ENCODE measurements around the gene SETD9.

Gene SETD9

GRCh38 chr5:56951126-56951945, 41.9 kb downstream of the SETD9 start:
- Mint-ChIP-seq H3K27ac (ENCODE audit: low read depth) (peak overlapping the region; percentile 78), H3K36me3 (ENCODE audit: insufficient read depth) (peaks cover 14% of the 10 kb centered on the region), H3K4me3 (peak overlapping the region; percentile 91), H3K27me3 (peaks cover 35% of the 10 kb centered on the region), H3K9me3 (no peaks in the 10 kb centered on the region), H3K4me1 (peaks cover 30% of the 10 kb centered on the region)
- ATAC-seq (replicated peaks; ENCODE audit: extremely low read depth, poor library complexity, severe bottlenecking) (peak; percentile 4), DNase-seq (ENCODE audit: low spot score in 2 of 2) (peak in 1 of 2 donors; percentile 14)

- peak; percentile 60 for DNase-seq (ENCODE audit: low spot score in 2 of 2)
Measured at GRCh38 chr5:56951946-56952691, 42.7 kb downstream of the SETD9 start, which contains the start of gene MIER3. MIER3 (minus strand) TSS chr5:56952123; CDS start chr5:56952102, 21 bp downstream.

GRCh38 chr5:56954262-56954661, 44.9 kb downstream of the SETD9 start:
- H3K9me3 Mint-ChIP-seq: no peaks in the 10 kb centered on the region
- H3K27me3 Mint-ChIP-seq: peaks cover 62% of the 10 kb centered on the region
- no peak overlapping the region for H3K27ac Mint-ChIP-seq (ENCODE audit: low read depth)
- ATAC-seq (replicated peaks; ENCODE audit: extremely low read depth, poor library complexity, severe bottlenecking) (no peak), DNase-seq (ENCODE audit: low spot score in 2 of 2) (no peak)
- no peak overlapping the region for H3K4me3 Mint-ChIP-seq
- H3K36me3 Mint-ChIP-seq (ENCODE audit: insufficient read depth): peaks cover 10% of the 10 kb centered on the region
- peaks cover 27% of the 10 kb centered on the region for H3K4me1 Mint-ChIP-seq

More at GRCh38 chr5:56951946-56952691, 42.7 kb downstream of the SETD9 start, which contains the start of gene MIER3:
- Mint-ChIP-seq H3K36me3 (ENCODE audit: insufficient read depth) (peaks cover 12% of the 10 kb centered on the region), H3K4me1 (peaks cover 30% of the 10 kb centered on the region), H3K9me3 (no peaks in the 10 kb centered on the region), H3K27ac (ENCODE audit: low read depth) (peak within 1 kb of the TSS; percentile 78), H3K4me3 (peak within 1 kb of the TSS; percentile 91), H3K27me3 (peaks cover 41% of the 10 kb centered on the region)
- peak; percentile 94 for ATAC-seq (replicated peaks; ENCODE audit: extremely low read depth, poor library complexity, severe bottlenecking)

GRCh38 chr5:56958595-56958994, 49.2 kb downstream of the SETD9 start:
- Mint-ChIP-seq H3K4me1 (no peaks in the 10 kb centered on the region), H3K36me3 (ENCODE audit: insufficient read depth) (no peaks in the 10 kb centered on the region), H3K4me3 (no peak overlapping the region), H3K27me3 (peaks cover 93% of the 10 kb centered on the region), H3K9me3 (no peaks in the 10 kb centered on the region), H3K27ac (ENCODE audit: low read depth) (no peak overlapping the region)
- DNase-seq (ENCODE audit: low spot score in 2 of 2) (no peak), ATAC-seq (replicated peaks; ENCODE audit: extremely low read depth, poor library complexity, severe bottlenecking) (no peak)

GRCh38 chr5:56959326-56959725, 49.9 kb downstream of the SETD9 start:
- H3K9me3 Mint-ChIP-seq: no peaks in the 10 kb centered on the region
- no peak overlapping the region for H3K27ac Mint-ChIP-seq (ENCODE audit: low read depth)
- no peak overlapping the region for H3K4me3 Mint-ChIP-seq
- H3K36me3 Mint-ChIP-seq (ENCODE audit: insufficient read depth): no peaks in the 10 kb centered on the region
- peaks cover 97% of the 10 kb centered on the region for H3K27me3 Mint-ChIP-seq
- DNase-seq (ENCODE audit: low spot score in 2 of 2) (no peak), ATAC-seq (replicated peaks; ENCODE audit: extremely low read depth, poor library complexity, severe bottlenecking) (no peak)
- H3K4me1 Mint-ChIP-seq: no peaks in the 10 kb centered on the region

GRCh38 chr5:56961746-56962145, 52.4 kb downstream of the SETD9 start:
- ATAC-seq (replicated peaks; ENCODE audit: extremely low read depth, poor library complexity, severe bottlenecking): no peak
- no peak for DNase-seq (ENCODE audit: low spot score in 2 of 2)
- no peaks in the 10 kb centered on the region for H3K4me1 Mint-ChIP-seq
- no peaks in the 10 kb centered on the region for H3K9me3 Mint-ChIP-seq
- no peak overlapping the region for H3K4me3 Mint-ChIP-seq
- peaks cover 98% of the 10 kb centered on the region for H3K27me3 Mint-ChIP-seq
- no peak overlapping the region for H3K27ac Mint-ChIP-seq (ENCODE audit: low read depth)
- H3K36me3 Mint-ChIP-seq (ENCODE audit: insufficient read depth): no peaks in the 10 kb centered on the region

- H3K9me3 Mint-ChIP-seq: no peaks in the 10 kb centered on the region
- no peak overlapping the region for H3K27ac Mint-ChIP-seq (ENCODE audit: low read depth)
- no peaks in the 10 kb centered on the region for H3K4me1 Mint-ChIP-seq
- H3K27me3 Mint-ChIP-seq: peaks cover 100% of the 10 kb centered on the region
- DNase-seq (ENCODE audit: low spot score in 2 of 2) (no peak), ATAC-seq (replicated peaks; ENCODE audit: extremely low read depth, poor library complexity, severe bottlenecking) (no peak)
- no peaks in the 10 kb centered on the region for H3K36me3 Mint-ChIP-seq (ENCODE audit: insufficient read depth)
- H3K4me3 Mint-ChIP-seq: no peak overlapping the region
Measured at GRCh38 chr5:56962286-56962685, 52.9 kb downstream of the SETD9 start.

- Mint-ChIP-seq H3K27ac (ENCODE audit: low read depth) (no peak overlapping the region), H3K27me3 (peaks cover 100% of the 10 kb centered on the region)
Measured at GRCh38 chr5:56963246-56963645, 53.9 kb downstream of the SETD9 start.

GRCh38 chr5:56964173-56964572, 54.8 kb downstream of the SETD9 start:
- Mint-ChIP-seq H3K4me1 (no peaks in the 10 kb centered on the region), H3K27me3 (peaks cover 97% of the 10 kb centered on the region), H3K9me3 (no peaks in the 10 kb centered on the region), H3K4me3 (no peak overlapping the region), H3K36me3 (ENCODE audit: insufficient read depth) (no peaks in the 10 kb centered on the region), H3K27ac (ENCODE audit: low read depth) (no peak overlapping the region)
- no peak for DNase-seq (ENCODE audit: low spot score in 2 of 2)
- ATAC-seq (replicated peaks; ENCODE audit: extremely low read depth, poor library complexity, severe bottlenecking): no peak

More at GRCh38 chr5:56963246-56963645, 53.9 kb downstream of the SETD9 start:
- Mint-ChIP-seq H3K9me3 (no peaks in the 10 kb centered on the region), H3K36me3 (ENCODE audit: insufficient read depth) (no peaks in the 10 kb centered on the region), H3K4me3 (no peak overlapping the region), H3K4me1 (no peaks in the 10 kb centered on the region)
- ATAC-seq (replicated peaks; ENCODE audit: extremely low read depth, poor library complexity, severe bottlenecking) (no peak), DNase-seq (ENCODE audit: low spot score in 2 of 2) (no peak)

All from central memory CD8-positive, alpha-beta T cell (primary cell).